Measurements from ENCODE around the gene DHRS1. TPM values are rescaled to one million over a fixed set of nuclear protein-coding genes. Genes with fewer than 3 reads are reported as not detected.

Gene DHRS1
- total and polyA plus RNA-seq, 9 of the 15 experiments (the other 6 are each of a cell fraction or from before 2014, with no cell fraction given) = 7.3 to 33.6 (median 13.3) TPM

GRCh38 chr14:24271134-24271833 is 28.3 kb downstream of the DHRS1 start, which contains the start of gene RABGGTA (continued):
- TF ChIP-seq GTF2A2 (tag; IDR thresholded peaks at IDR 0.05) (no peak), MLX (CRISPR knock-in tag; conservative IDR thresholded peaks at IDR 0.05) (no peak), KDM2B (CRISPR knock-in tag; IDR thresholded peaks at IDR 0.05) (no peak), CEBPB (tag; IDR thresholded peaks at IDR 0.05) (no peak), NFIX (CRISPR knock-in tag; IDR thresholded peaks at IDR 0.05; ENCODE audit: low read depth) (no peak), AFF1 (IDR thresholded peaks at IDR 0.05; ENCODE audit: low read depth in 1 of 2, partially characterized antibody in 2 of 2) (no peak), HNRNPK (IDR thresholded peaks at IDR 0.05; ENCODE audit: low read depth, low read length, poor library complexity, severe bottlenecking) (no peak), BRD4 (IDR thresholded peaks at IDR 0.05) (no peak), ZNF639 (CRISPR knock-in tag; conservative IDR thresholded peaks at IDR 0.05 in 1 of 2, IDR thresholded peaks at IDR 0.05 in 1 of 2) (peak in 1 of 2 experiments; percentile 62; a peak in 1 of 4 replicates), DIDO1 (tag; IDR thresholded peaks at IDR 0.05; ENCODE audit: low read depth) (no peak), ZNF586 (CRISPR knock-in tag; conservative IDR thresholded peaks at IDR 0.05) (no peak), CCNT2 (IDR thresholded peaks at IDR 0.05; ENCODE audit: borderline replicate concordance, extremely low read depth, insufficient read length, low read depth, low read length) (peak; percentile 88), ZC3H11A (IDR thresholded peaks at IDR 0.05; ENCODE audit: low read depth, low read length) (no peak), MEF2D (tag; conservative IDR thresholded peaks at IDR 0.05; ENCODE audit: low read depth) (no peak), EWSR1 (IDR thresholded peaks at IDR 0.05; ENCODE audit: borderline replicate concordance, low read depth, partially characterized antibody) (no peak), ZNF24 (IDR thresholded peaks at IDR 0.05) (0 out of 2 replicates have a peak, but pooled peaks have one; percentile 20), ZNF282 (CRISPR knock-in tag; IDR thresholded peaks at IDR 0.05) (no peak), HDAC2 (IDR thresholded peaks at IDR 0.05) (no peak), ZNF561 (CRISPR knock-in tag; conservative IDR thresholded peaks at IDR 0.05) (no peak), USF2 (CRISPR knock-in tag; IDR thresholded peaks at IDR 0.05) (no peak)

Data from K562 (cell line).